Activated T-cell treated with anti-CD3 and anti-CD28 coated beads, Interleukin-2, amount 50 U/mL, for 4 hours (primary cell): Measurements from ENCODE around the gene CHN2. TPM values are rescaled to one million over a fixed set of nuclear protein-coding genes. Genes with fewer than 3 reads are reported as not detected.

ENCODE experiments used
- ATAC-seq, 2 donors: fragments of 200-7000 bp; cut with Tn5 transposase; one replicate each; pipeline ENCODE4 v1.10.0; 2021
- DNase-seq: peaks from one replicate; pipeline ENCODE4 v3.0.0-alpha.2; 2020
- H3K27me3 Mint-ChIP-seq: one replicate; pipeline ENCODE4 v1.8.0; 2021; ENCODE audit warnings: low read depth, mixed read lengths
- H3K36me3 Mint-ChIP-seq: one replicate; pipeline ENCODE4 v1.8.0; 2022; ENCODE audit warnings: mixed read lengths; ENCODE audit not compliant: insufficient read depth
- H3K4me1 Mint-ChIP-seq: one replicate; pipeline ENCODE4 v1.8.0; 2021; ENCODE audit warnings: low read depth, mixed read lengths
- H3K4me3 Mint-ChIP-seq: one replicate; pipeline ENCODE4 v1.8.0; 2021; ENCODE audit warnings: mild to moderate bottlenecking, moderate library complexity, mixed read lengths
- H3K9me3 Mint-ChIP-seq: one replicate; pipeline ENCODE4 v1.8.0; 2021; ENCODE audit warnings: mixed read lengths
- total RNA-seq, 3 donors: library from RNA; stranded (reverse); gene quantifications; one replicate each; pipeline ENCODE4 v1.2.1, GENCODE V29; 2021

Gene CHN2
- total RNA-seq, 3 donors from 2014 or later, result 1.1 to 1.5 (median 1.4) TPM

DNA sequence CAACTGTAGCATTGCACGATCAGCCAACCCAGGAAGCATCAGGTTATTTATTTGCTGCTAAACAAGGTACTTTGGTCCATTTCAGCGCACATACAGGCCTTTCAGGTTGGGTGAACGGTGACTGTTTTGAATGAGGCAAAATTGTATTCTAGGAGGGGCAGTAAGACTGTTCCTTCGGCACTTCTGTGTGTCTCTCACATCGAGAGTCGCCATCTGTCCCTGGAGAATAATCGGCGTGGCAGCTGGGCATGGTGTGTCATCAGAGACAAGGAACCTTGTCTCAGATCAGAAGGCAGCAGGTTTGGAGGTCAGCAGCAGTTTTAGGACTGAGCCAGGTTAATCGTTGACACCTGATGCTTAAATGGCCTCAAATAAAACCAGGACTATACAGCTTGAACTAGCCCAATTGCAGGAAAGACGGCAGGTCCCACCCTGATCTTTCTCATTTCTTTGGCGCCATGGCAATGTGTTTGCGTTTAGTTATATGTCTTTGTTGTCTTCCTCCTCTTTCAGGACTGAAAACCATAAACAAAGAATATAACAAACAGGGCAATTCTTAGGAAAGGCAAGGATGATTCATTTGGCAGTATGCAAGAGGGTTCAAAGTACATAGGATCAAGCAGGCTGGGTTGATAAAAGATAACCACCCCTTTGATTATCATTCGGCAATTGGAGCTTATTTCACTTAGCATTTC is 277.0 kb downstream of the CHN2 start:
- Mint-ChIP-seq H3K9me3 (no peaks in the 10 kb centered on the region), H3K36me3 (no peaks in the 10 kb centered on the region), H3K4me3 (no peak overlapping the region), H3K4me1 (no peaks in the 10 kb centered on the region), H3K27me3 (no peaks in the 10 kb centered on the region)
- no peak for DNase-seq
- no peak for ATAC-seq

DNA sequence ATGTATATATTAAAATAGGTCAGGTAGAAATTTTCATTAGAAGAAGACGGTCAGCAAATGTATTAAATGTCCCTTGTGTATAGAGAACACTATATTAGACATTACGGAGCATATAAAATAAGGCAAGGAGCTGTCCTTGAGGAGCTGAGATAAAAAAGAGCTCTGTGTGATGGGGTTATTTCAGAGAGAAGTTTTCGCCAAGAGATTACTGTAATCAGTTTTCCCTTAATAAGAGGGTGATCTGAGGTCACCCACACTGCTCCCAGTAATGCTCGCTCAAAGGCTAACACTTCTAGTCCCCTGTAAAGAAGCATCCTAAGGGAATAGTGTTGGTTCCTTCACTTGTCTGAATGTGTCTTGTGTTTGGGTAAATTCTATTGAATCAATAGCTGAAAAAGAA is 282.3 kb downstream of the CHN2 start:
- no peaks in the 10 kb centered on the region for H3K9me3 Mint-ChIP-seq

DNA sequence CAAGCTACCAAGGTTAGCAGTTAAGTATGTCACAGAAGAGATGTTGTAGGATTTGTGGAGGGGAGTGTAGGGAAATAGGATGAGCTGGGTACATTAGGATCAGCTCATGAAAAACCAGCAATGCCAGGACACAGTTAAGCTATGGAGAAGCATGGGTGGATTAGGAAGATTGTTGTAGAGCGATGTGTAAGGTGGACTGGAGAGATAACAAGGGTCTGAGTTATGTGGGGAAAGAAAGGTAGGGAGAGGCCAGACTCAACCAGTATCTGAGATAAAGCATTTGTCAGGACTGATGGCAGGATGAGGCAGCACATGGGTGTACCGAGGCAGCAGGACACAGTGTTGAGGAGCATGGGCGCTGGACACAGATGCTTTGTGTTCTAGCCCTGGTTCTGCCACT is 283.7 kb downstream of the CHN2 start:
- DNase-seq (no peak), ATAC-seq (no peak)
- H3K36me3 Mint-ChIP-seq, result no peaks in the 10 kb centered on the region

More for the DNA sequence above, 282.3 kb downstream of the CHN2 start:
- DNase-seq (no peak), ATAC-seq (no peak)
- H3K27me3 Mint-ChIP-seq, result no peaks in the 10 kb centered on the region
- no peak overlapping the region for H3K4me3 Mint-ChIP-seq
- H3K36me3 Mint-ChIP-seq, result no peaks in the 10 kb centered on the region
- H3K4me1 Mint-ChIP-seq, result no peaks in the 10 kb centered on the region

DNA sequence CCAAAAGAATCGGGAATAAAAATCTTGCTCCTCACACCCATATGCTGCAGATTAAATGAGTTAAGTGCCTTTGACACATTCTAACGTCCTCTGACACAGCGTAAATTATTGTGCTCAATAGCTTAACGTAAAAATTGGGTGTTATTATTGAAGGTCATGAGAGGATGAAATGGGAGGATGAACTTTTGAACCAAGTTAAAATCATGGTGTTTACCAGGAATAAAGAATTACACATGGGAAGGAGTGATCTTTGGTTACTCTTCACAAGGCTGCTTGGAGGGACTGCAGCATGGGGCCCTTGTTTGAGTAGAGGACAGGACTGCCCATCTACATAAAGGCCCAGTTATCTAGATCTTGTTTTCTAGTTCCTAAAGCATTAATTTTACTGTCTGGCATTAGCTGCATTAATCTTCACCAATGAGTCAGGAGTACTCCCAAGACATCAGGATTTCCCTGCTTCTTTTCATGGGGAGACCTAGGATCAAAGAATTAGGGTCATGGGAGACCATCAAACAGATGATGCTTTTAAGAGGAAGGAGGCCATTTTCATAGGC is 284.2 kb downstream of the CHN2 start:
- no peaks in the 10 kb centered on the region for H3K4me1 Mint-ChIP-seq
- no peaks in the 10 kb centered on the region for H3K36me3 Mint-ChIP-seq
- no peak for DNase-seq
- H3K9me3 Mint-ChIP-seq, result no peaks in the 10 kb centered on the region
- no peak overlapping the region for H3K4me3 Mint-ChIP-seq
- ATAC-seq, result no peak
- no peaks in the 10 kb centered on the region for H3K27me3 Mint-ChIP-seq

More for the DNA sequence above, 283.7 kb downstream of the CHN2 start:
- no peaks in the 10 kb centered on the region for H3K9me3 Mint-ChIP-seq
- H3K27me3 Mint-ChIP-seq, result no peaks in the 10 kb centered on the region
- no peak overlapping the region for H3K4me3 Mint-ChIP-seq
- no peaks in the 10 kb centered on the region for H3K4me1 Mint-ChIP-seq

DNA sequence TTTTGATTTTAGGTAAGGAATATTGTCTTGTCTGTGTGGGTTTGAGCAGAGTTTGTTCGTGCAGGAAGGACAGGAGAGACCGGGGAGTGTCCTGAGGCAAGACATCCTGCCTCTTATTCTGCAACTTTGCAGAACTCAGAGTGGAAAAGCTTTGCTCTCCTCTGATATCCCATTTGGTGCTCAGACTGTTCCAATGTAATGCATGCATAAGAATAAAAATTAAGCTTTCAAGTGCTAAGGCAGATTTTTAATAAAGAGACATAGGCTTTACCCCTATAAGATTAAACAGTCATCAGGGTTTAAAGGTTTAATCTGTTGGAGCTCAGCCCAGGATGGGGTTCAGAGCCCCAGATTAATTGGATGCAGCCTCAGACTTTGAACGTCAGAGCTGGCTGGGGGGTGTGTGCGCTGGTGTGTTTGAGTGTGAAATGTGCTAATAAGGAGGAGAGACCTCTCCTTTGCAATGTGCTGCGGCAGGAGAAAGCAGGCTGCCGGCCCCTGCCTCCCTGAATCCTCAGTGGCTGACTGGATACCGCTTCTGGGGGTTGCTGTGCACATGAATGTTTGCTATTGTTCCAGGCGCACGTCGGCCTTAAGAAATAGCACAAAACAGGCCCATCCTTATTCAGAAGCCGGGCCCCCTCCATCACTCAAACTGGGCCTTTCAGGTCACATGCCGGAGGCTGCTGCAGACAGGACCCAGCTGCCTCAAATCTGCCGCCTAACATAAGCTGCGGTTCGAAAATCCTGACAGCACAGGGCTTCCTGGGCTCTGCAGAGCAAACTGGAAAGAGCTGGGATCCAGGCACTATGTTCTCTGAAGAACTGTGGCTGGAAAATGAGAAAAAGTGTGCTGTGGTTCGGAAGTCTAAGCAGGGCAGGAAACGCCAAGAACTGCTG is 285.0 kb downstream of the CHN2 start:
- Mint-ChIP-seq H3K9me3 (no peaks in the 10 kb centered on the region), H3K4me3 (no peak overlapping the region), H3K4me1 (no peaks in the 10 kb centered on the region), H3K36me3 (no peaks in the 10 kb centered on the region), H3K27me3 (no peaks in the 10 kb centered on the region)
- no peak for ATAC-seq
- no peak for DNase-seq

DNA sequence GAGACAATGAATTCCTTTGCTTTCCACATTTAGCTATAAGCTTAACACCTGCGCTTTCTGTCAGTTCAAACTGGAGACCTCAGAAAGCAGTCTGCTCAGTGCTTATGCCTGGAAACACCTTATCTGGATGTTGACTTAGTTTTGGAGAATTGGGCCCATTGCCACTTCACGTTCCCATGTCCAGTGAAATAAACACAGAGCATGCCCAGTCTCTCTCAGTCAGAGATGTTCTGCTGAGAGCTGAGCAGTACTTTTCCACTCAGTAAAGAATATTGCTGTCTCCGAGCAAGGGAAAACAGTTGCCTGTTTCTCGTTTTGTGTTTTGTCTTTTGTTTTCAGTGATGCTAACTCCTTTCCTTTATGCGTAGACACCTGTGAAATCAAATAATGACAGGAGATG is 285.9 kb downstream of the CHN2 start:
- no peaks in the 10 kb centered on the region for H3K36me3 Mint-ChIP-seq
- DNase-seq (no peak), ATAC-seq (no peak)
- H3K4me1 Mint-ChIP-seq, result no peaks in the 10 kb centered on the region
- H3K9me3 Mint-ChIP-seq, result no peaks in the 10 kb centered on the region
- H3K4me3 Mint-ChIP-seq, result no peak overlapping the region
- H3K27me3 Mint-ChIP-seq, result no peaks in the 10 kb centered on the region

DNA sequence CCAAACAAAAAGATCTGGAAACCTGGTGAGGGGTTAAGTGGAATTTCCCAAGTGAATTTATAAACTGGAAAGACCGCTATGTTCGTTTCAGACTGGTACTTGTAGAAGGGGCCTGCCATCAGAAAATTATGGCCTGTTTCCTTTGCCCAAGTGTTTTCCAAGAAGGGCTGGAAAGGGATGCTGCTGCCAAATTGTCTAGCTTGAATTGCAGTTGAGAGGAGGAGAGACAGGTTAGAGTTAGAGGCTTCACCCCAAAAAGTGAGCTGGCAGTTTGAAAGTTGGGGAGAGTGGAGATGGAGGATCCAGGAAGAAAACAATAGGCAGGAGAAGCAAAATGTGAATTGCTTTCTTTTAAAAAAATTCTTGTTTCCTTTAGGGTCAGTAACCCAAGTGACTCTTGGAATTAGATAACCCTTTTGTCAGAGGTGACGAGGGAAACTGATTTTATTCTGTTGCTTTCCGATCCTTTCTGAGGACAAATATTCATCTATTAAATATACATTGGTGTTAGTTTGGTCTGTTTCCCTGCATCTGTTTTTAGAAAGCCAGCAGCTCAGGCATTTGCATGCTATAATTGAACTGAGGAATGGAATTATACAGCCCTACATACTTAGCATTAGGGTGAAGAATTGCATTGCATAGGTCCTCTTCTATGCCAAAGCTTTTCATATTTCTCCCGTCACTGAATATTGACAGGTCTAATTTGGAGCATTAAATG is 286.5 kb downstream of the CHN2 start:
- H3K4me3 Mint-ChIP-seq, result no peak overlapping the region
- no peaks in the 10 kb centered on the region for H3K27me3 Mint-ChIP-seq
- no peak for ATAC-seq
- no peaks in the 10 kb centered on the region for H3K4me1 Mint-ChIP-seq
- no peaks in the 10 kb centered on the region for H3K9me3 Mint-ChIP-seq
- H3K36me3 Mint-ChIP-seq, result no peaks in the 10 kb centered on the region
- no peak for DNase-seq

DNA sequence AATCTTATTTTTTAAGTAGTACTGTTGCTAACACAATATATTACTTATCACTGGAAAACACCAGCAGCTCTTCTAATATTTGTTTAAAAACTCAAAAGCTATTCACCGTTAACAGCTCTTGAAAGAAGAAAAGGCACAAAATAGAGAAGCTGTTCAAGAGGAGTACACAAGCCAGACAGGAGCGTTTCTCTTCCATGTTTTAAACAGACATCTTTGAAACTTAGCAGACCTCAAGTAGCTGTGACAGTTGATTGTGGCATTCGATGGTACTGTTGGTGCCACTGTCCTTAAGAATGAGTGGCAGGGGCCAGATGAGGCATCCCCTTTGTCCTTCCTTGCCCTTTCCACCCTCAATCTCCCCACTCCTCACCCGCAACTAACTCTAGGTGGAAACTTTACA is 287.5 kb downstream of the CHN2 start:
- ATAC-seq (no peak), DNase-seq (no peak)
- Mint-ChIP-seq H3K4me1 (no peaks in the 10 kb centered on the region), H3K27me3 (peaks cover 3% of the 10 kb centered on the region), H3K9me3 (no peaks in the 10 kb centered on the region), H3K4me3 (no peak overlapping the region), H3K36me3 (no peaks in the 10 kb centered on the region)

DNA sequence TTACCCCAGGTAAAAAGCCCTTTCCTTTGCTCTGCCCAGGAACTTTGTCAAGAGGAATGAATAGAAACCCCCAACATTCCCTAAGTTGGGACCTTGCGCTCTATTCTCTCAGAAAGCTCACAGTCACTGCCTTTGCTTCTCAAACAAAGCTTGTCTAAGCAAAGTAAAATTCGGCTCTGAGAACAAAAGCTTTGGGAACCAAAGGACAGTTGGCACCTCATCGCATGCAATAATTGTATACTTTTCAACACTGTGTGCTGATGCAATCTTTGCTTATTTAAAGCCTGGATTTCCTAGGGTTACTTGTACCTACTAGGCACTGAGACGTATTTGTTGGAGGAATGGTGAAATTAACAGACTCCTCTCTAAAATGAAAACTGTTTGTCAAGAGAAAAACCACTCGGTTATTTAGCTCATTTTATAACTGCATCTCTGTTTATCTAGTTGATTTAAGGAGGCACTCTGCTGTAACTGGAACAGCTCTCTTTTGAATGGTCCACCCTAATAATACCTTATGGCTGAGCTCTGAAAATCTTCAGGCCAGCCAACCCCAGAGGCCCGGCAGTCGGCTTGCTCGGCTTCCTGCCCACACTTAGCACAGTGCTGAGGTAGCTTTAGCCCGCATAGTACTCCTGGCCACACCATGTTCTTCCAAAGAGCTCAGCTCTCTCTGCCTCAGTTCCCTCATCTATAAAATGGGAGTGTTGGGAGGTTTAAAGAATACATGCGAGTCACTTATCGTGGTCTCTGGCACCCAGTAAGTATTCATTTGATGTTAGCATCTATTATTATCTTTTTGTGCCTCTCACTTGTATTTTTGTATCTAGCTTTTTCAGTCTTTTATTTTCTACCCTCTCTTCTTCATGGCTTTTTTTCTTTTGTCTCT is 288.9 kb downstream of the CHN2 start:
- H3K36me3 Mint-ChIP-seq, result no peaks in the 10 kb centered on the region

DNA sequence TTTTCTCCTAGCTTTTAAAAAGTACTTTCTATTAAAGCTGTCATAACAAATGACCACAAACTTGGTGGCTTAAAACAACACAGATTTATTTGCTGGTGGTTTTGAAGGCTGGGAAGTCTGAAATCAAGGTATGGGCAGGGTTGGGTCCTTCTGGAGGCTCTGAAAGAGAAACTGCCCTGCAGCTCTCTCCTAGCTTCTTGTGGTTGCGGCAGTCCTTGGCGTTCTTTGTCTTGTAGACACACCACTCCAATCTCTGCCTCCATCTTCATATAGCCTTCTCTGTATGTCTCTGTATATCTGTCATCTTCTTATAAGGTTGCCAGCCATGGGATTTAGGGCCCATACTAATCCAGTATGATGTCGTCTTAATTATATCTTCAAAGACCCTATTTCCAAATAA is 289.7 kb downstream of the CHN2 start:
- ATAC-seq, result no peak

More for the DNA sequence above, 288.9 kb downstream of the CHN2 start:
- H3K4me3 Mint-ChIP-seq, result no peak overlapping the region
- ATAC-seq (no peak), DNase-seq (no peak)
- no peaks in the 10 kb centered on the region for H3K4me1 Mint-ChIP-seq
- H3K9me3 Mint-ChIP-seq, result no peaks in the 10 kb centered on the region
- peaks cover 3% of the 10 kb centered on the region for H3K27me3 Mint-ChIP-seq

DNA sequence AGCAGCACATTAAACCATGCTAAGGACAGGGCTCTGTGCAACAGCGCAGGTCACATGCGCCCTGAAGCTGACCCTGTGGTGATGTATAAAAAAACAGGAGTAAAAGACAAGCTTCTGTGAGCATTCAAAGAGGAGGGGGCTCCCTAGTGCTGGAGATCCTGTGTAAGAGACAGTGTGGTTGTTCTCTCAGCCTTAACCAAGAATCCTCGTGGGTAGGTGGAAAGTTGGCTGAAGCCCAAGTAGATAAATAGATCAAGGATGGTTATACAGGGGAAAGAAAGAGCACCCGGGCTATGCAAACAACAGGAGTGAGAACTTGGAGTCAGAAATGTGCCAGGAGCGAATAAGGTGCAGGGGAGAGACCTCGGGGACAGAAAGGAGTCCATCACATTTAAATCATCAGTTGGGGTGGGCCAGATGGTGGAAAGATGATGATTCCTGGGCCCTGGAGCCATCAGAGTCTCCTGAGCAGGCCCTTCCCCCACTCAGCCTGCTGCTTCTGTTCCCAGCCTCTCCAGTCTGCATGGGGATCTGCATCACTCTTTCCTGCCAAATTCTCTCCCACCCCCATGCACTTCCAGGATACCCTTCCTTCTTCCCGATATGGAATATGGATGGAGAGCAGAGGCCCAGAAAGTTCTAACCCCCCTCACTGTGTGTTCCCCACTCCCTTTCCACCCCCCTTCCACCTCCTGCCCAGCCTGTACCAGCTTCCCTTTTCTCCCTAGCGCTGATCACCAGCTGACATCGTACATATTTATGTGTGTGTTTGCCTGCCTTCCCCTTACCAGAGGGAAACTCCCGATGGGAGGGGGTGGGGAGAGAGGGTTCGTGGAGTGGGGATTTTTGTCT is 291.0 kb downstream of the CHN2 start:
- Mint-ChIP-seq H3K36me3 (no peaks in the 10 kb centered on the region), H3K4me3 (no peak overlapping the region), H3K27me3 (peaks cover 3% of the 10 kb centered on the region), H3K4me1 (no peaks in the 10 kb centered on the region), H3K9me3 (no peaks in the 10 kb centered on the region)
- no peak for ATAC-seq
- no peak for DNase-seq

More for the DNA sequence above, 289.7 kb downstream of the CHN2 start:
- no peaks in the 10 kb centered on the region for H3K9me3 Mint-ChIP-seq
- no peaks in the 10 kb centered on the region for H3K36me3 Mint-ChIP-seq
- peaks cover 3% of the 10 kb centered on the region for H3K27me3 Mint-ChIP-seq
- no peaks in the 10 kb centered on the region for H3K4me1 Mint-ChIP-seq
- H3K4me3 Mint-ChIP-seq, result no peak overlapping the region
- DNase-seq, result no peak

DNA sequence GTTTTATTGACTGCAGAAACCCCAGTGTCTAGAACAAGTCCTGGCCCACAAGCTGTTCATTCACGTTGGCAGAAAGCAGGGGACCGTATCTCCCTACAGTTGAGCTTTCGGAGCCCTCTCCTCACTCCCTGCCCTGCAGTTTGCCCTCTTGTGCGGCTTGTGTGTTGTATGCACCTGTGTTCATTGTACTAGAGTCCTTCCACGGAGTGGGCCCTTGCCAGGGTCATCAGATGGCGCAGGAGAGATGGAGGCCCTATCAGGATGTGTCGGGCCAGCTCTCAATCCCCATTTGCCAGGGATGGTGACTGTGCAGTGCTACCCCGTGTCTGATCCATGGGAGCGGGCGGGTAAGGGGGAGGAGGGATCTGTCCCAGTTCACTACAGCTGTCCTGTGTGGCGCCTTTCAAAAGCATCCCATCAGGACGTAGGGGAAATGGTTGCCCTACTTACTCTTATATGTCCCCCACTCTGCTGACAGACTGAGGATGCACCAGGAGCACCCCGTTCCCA is 291.7 kb downstream of the CHN2 start:
- H3K9me3 Mint-ChIP-seq, result no peaks in the 10 kb centered on the region
- DNase-seq (no peak), ATAC-seq (no peak)
- H3K4me3 Mint-ChIP-seq, result no peak overlapping the region
- peaks cover 3% of the 10 kb centered on the region for H3K27me3 Mint-ChIP-seq
- no peaks in the 10 kb centered on the region for H3K4me1 Mint-ChIP-seq
- H3K36me3 Mint-ChIP-seq, result no peaks in the 10 kb centered on the region

DNA sequence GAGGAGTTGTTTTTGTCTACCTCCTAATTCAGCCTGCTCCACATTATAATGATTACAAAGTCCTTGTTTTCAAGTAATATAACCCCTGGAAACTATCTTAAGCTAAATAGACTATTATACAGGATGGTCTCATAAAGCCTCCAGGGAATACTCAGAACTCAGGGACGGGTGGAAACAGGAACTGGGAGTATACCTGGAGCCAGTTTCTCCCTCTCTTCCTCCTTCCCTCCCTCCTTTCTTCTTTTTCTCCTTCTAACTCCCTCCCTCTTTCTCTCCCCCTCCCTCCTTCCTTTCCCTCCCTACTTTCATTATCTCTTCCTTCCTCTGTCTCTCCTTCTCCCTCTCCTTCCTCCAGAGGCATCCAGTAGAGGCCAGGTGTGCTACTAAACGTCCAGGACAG is 292.8 kb downstream of the CHN2 start:
- peaks cover 3% of the 10 kb centered on the region for H3K27me3 Mint-ChIP-seq
- H3K9me3 Mint-ChIP-seq, result no peaks in the 10 kb centered on the region

More for the DNA sequence above, 292.8 kb downstream of the CHN2 start:
- ATAC-seq (no peak), DNase-seq (no peak)
- H3K4me3 Mint-ChIP-seq, result no peak overlapping the region
- H3K4me1 Mint-ChIP-seq, result no peaks in the 10 kb centered on the region
- no peaks in the 10 kb centered on the region for H3K36me3 Mint-ChIP-seq
